HG02588 (cell line): ENCODE measurements around the gene C5orf24.
"Not testable (repeated sequence)": the region's sequence is repeated elsewhere in the genome, so short reads cannot be mapped to it uniquely, and the experiment has no call there.

Experiments
- ATAC-seq: cut with Tn5 transposase; IDR thresholded peaks from one replicate; pipeline ENCODE4 v1.9.1; 2021; ENCODE audit warnings: mild to moderate bottlenecking, moderate library complexity; ENCODE audit not compliant: unreplicated experiment

The C5orf24 gene

GRCh38 chr5:134845852-134846640 is at the start of gene C5orf24:
C5orf24 (plus strand) TSS chr5:134845968; CDS start chr5:134854901, 8,933 bp downstream.
- ATAC-seq: peak; percentile 95

- ATAC-seq: no peak
These were observed 47.3 kb upstream of the C5orf24 start for GRCh38 chr5:134798468-134798867.

GRCh38 chr5:134803821-134804220 is 41.9 kb upstream of the C5orf24 start:
- ATAC-seq: no peak

GRCh38 chr5:134813407-134813806 is 32.4 kb upstream of the C5orf24 start:
- no peak for ATAC-seq

- no peak for ATAC-seq
These were observed 31.9 kb upstream of the C5orf24 start for GRCh38 chr5:134813827-134814226.

- ATAC-seq: no peak
These were observed 28.8 kb upstream of the C5orf24 start for GRCh38 chr5:134817006-134817405.

GRCh38 chr5:134818776-134819175 is 27.0 kb upstream of the C5orf24 start:
- ATAC-seq: no peak

GRCh38 chr5:134819407-134819963 is 26.3 kb upstream of the C5orf24 start:
- ATAC-seq: no peak

- no peak for ATAC-seq
These were observed 23.9 kb upstream of the C5orf24 start for GRCh38 chr5:134821841-134822240.

- no peak for ATAC-seq
These were observed 21.1 kb upstream of the C5orf24 start for GRCh38 chr5:134824681-134825080.

GRCh38 chr5:134825212-134825611 is 20.6 kb upstream of the C5orf24 start:
- ATAC-seq: no peak

GRCh38 chr5:134833340-134834032 is 12.3 kb upstream of the C5orf24 start:
- no peak for ATAC-seq

- no peak for ATAC-seq
These were observed 10.1 kb upstream of the C5orf24 start for GRCh38 chr5:134835623-134836022.

- no peak for ATAC-seq
These were observed 8.1 kb upstream of the C5orf24 start for GRCh38 chr5:134837530-134838181.

- not testable (repeated sequence) for ATAC-seq
These were observed 7.4 kb upstream of the C5orf24 start for GRCh38 chr5:134838361-134838760.

GRCh38 chr5:134840811-134841210 is 5.0 kb upstream of the C5orf24 start:
- no peak for ATAC-seq

GRCh38 chr5:134844252-134844651 is 1.5 kb upstream of the C5orf24 start:
- no peak for ATAC-seq

GRCh38 chr5:134845335-134845851 is 375 bp upstream of the C5orf24 start:
- ATAC-seq: no peak

- no peak for ATAC-seq
These were observed 833 bp downstream of the C5orf24 start for GRCh38 chr5:134846641-134846960.

GRCh38 chr5:134849434-134849933 is 3.7 kb downstream of the C5orf24 start:
- not testable (repeated sequence) for ATAC-seq

- no peak for ATAC-seq
These were observed 5.6 kb downstream of the C5orf24 start for GRCh38 chr5:134851307-134851923.
